Choroid plexus epithelial cell (primary cell): ENCODE measurements around the gene TSPYL1.

ENCODE experiments used
- DNase-seq: peaks from one replicate; pipeline ENCODE4 v3.0.0-alpha.2; 2010; ENCODE audit warnings: low read depth
- H3K4me3 ChIP-seq: 2 replicates; pipeline ENCODE4 v1.5.1; 2011; ENCODE audit warnings: low read depth, mild to moderate bottlenecking, control low read depth, low read length, moderate library complexity
- TF ChIP-seq, protein P1 (sequence below): conservative IDR thresholded peaks from 2 replicates; pipeline ENCODE4 v1.5.1; 2011; ENCODE audit warnings: low read depth, mild to moderate bottlenecking, control low read depth, inconsistent platforms, low read length, moderate library complexity

The TSPYL1 gene

DNA sequence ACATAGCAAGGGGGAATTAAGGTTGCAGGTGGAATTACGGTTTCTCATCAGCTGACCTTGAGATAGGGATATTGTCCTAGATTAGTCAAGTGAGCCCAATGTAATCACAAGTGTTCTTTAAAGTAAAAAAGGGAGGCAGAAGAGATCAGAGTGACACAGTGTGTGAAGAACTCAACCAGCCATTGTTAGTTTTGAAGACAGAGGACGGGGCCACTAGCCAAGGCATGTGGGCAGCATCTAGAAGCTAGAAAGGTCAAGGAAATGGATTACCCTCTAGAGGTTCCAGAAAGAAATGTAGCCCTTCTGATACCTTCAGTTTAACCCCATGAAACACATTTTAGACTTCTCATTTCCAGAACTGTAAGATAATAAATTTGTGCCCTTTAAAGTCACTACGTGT lies 18.5 kb upstream of the TSPYL1 start:
- no peak for DNase-seq
- TF ChIP-seq, protein P1, sequence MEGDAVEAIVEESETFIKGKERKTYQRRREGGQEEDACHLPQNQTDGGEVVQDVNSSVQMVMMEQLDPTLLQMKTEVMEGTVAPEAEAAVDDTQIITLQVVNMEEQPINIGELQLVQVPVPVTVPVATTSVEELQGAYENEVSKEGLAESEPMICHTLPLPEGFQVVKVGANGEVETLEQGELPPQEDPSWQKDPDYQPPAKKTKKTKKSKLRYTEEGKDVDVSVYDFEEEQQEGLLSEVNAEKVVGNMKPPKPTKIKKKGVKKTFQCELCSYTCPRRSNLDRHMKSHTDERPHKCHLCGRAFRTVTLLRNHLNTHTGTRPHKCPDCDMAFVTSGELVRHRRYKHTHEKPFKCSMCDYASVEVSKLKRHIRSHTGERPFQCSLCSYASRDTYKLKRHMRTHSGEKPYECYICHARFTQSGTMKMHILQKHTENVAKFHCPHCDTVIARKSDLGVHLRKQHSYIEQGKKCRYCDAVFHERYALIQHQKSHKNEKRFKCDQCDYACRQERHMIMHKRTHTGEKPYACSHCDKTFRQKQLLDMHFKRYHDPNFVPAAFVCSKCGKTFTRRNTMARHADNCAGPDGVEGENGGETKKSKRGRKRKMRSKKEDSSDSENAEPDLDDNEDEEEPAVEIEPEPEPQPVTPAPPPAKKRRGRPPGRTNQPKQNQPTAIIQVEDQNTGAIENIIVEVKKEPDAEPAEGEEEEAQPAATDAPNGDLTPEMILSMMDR = no peak
- H3K4me3 ChIP-seq = no peak overlapping the region

DNA sequence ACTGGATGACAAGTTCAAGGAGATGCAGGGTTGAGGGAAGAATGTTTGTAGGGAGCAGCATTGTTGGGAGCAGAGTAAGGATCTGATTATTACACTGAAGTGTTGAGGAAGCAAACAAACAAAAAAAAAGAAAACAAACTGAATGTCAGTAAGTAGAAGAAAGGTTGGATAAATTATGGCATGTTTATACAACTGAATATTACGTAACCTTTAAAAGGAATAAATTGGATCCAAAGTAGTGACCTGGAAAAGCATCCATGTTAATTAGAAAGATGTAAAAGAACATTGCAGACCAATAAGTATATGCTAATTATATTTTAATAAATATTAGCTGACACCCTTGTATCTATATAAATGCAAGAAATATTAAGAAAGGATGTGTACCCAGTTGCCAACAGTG lies 12.8 kb upstream of the TSPYL1 start:
- DNase-seq = no peak
- TF ChIP-seq, protein P1 = no peak
- no peak overlapping the region for H3K4me3 ChIP-seq

DNA sequence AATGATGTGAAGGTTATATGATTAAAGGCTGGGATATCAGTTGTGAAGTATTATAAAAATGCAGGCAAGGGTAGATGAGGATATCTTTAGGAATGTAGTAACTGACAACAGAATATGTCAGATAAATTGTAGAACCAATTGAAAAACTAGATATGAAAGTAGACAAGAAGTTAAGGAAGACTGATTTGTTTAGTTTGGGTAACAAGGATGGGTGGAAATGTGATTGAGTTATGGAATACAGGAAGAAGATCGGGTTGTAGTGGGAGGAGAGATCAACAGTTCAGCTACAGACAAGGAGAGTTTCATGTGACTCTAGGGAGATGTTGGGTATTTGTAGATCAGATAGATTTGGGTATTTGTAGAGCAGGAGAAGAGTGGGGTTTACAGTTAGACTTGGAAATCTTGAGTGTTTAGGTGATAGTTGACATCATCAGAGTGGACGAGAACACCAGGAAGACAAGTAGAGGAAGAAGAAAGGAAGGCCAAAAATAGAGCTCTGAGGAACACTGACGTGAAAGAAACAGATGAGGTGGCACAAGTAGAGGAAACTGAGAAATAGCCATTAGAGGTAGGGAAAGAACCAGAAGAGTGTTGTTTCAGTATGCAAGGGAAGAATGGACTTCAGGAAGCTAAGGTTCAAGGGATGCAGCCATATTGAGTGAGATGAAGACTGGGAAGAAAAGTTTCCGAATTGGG lies 12.1 kb upstream of the TSPYL1 start:
- TF ChIP-seq, protein P1 = no peak
- H3K4me3 ChIP-seq = no peak overlapping the region
- no peak for DNase-seq

DNA sequence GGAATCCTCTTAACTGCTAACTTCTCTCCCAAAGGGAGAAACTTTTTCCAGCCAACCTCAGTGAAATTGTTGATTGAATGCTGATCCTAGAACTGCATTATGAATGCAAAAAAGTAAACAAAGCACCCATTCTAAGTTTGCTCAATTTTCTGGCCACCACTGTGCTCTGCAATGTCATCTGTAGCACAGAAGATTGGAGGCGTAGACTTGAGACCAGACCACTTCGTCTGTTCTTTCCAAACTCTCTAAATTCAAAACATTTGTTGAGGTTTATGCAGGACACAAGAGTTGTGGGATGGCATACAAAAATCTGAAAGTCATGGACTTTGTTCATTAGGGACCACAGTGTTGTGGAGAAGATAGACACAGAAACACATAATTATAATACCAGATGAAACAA lies 11.1 kb upstream of the TSPYL1 start:
- no peak overlapping the region for H3K4me3 ChIP-seq
- TF ChIP-seq, protein P1 = no peak
- no peak for DNase-seq

DNA sequence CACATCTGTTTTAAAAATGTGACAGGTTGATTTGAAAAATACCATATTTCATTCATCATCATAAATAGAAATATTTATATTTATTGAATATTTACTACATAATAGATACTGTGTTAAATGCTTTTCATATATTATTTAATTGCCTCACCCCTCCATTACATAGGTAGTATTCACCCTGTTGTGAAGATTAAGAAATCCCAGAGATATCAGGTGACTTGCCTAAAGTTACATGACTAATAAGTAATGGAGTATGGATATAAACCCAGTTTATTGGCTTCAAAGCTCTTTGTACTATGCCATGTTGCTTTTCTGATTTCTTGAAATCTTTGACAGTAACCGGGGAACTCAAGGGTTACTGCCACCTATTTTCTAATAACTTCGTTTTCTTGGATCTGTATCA lies 10.1 kb upstream of the TSPYL1 start:
- DNase-seq = no peak
- TF ChIP-seq, protein P1 = no peak
- no peak overlapping the region for H3K4me3 ChIP-seq

DNA sequence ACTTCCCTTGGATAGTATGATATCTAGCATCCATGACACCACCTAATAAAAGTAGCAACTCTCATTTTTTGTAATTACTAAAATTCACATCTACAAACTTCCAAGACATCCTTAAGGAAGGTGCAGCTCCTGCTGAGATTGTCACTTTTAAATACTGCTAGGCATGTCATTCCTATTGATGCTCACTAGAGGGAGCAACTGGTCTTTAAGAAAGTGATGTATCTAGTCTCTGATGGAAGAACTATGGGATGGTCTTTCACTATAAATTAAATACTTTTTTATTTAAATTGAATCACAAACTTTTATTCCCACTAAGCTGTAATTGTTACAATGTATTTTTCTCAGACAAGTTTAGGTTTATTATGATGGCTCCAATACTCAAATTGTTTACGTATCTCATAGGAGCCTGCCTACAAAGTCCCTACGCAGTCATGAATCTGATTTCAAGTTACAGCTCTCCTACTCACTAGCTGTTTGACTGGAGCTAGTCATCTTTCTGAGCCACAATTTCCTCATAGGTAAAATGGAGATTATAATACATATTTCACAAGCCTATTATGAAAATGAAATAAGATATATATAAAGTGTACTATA lies 8.1 kb upstream of the TSPYL1 start:
- TF ChIP-seq, protein P1 = peak; percentile 76
- no peak overlapping the region for H3K4me3 ChIP-seq
- peak; percentile 77 for DNase-seq
